Panc1 (cell line): ENCODE measurements around the gene TCF20.

ENCODE experiments used
- CTCF ChIP-seq: fragments of 450-650 bp; IDR thresholded peaks from 2 replicates; pipeline ENCODE4 v1.5.1; 2017; ENCODE audit warnings: mild to moderate bottlenecking
- REST ChIP-seq, 2 experiments: IDR thresholded peaks; 2 replicates each; pipeline ENCODE4 v1.6.1; 2011 to 2012; ENCODE audit warnings: low read depth in 2 of 2, control low read depth in 1 of 2, low read length in 1 of 2, mild to moderate bottlenecking in 1 of 2, moderate library complexity in 1 of 2; ENCODE audit not compliant: insufficient read depth in 1 of 2
- TCF7L2 ChIP-seq: IDR thresholded peaks from 2 replicates; pipeline ENCODE4 v1.6.1; 2011; ENCODE audit warnings: mild to moderate bottlenecking, low read depth, low read length, inconsistent platforms

- TF ChIP-seq CTCF (no peak; the same call in 1 of the 2 replicates), TCF7L2 (no peak), REST (IDR thresholded peaks at IDR 0.05; ENCODE audit: insufficient read depth in 1 of 2, low read depth in 2 of 2, low read length in 1 of 2) (no peak)
Observed at GRCh38 chr22:42277988-42278776, 7.7 kb upstream of the TCF20 start.
